ENCODE results near the gene TERT. TPM values are rescaled to one million over a fixed set of nuclear protein-coding genes. Genes with fewer than 3 reads are reported as not detected.

Gene TERT
- total and polyA plus RNA-seq, 2 of the 8 experiments (the other 6 are each of a cell fraction or from before 2014, with no cell fraction given), result 13.1 to 23.1 TPM

DNA sequence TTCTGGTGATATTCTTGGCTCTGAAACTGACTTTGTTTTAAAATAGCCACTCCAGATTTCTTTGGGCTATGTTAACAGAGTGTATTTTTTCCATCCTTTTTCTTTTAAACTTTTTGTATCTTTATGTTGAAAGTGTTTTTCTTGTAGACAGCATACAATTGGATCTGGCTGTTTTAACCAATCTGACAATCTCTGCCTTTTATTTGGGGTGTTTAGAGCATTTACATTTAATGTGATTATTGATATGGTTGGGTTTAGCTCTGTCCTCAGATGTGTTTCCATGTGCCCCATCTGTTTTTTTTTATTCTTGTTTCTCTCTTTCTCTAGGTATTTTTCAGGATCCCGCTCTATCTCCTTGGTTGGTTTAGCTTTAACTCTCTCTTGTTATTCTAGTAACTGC is 59.0 kb downstream of the TERT start (continued):
- TF ChIP-seq, protein P1, sequence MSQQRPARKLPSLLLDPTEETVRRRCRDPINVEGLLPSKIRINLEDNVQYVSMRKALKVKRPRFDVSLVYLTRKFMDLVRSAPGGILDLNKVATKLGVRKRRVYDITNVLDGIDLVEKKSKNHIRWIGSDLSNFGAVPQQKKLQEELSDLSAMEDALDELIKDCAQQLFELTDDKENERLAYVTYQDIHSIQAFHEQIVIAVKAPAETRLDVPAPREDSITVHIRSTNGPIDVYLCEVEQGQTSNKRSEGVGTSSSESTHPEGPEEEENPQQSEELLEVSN (IDR thresholded peaks at IDR 0.05), result no peak
